DND-41 (cell line): ENCODE data around the gene DENND2A.

Source experiments
- ATAC-seq: fragments of 200-7000 bp; cut with Tn5 transposase; 3 replicates; pipeline ENCODE4 v1.9.1; 2021; ENCODE audit warnings: low read depth; ENCODE audit not compliant: insufficient read depth
- DNase-seq: peaks from one replicate; pipeline ENCODE4 v3.0.0-alpha.2; 2020
- H2AFZ ChIP-seq: 2 replicates; pipeline ENCODE4 v1.6.0; 2012; ENCODE audit warnings: low read depth, low read length
- H3K27ac ChIP-seq: 2 replicates; pipeline ENCODE4 v1.5.1; 2012; ENCODE audit warnings: low read length, inconsistent platforms
- H3K27me3 ChIP-seq: fragments of 200-600 bp; sonication (generic); 2 replicates; pipeline ENCODE4 v1.6.0; 2012; ENCODE audit warnings: low read length, mild to moderate bottlenecking, inconsistent platforms; ENCODE audit not compliant: insufficient read depth, poor library complexity
- H3K36me3 ChIP-seq: 2 replicates; pipeline ENCODE4 v1.5.1; 2012; ENCODE audit warnings: low read length, inconsistent platforms; ENCODE audit not compliant: insufficient read depth
- H3K4me1 ChIP-seq: 2 replicates; pipeline ENCODE4 v1.5.1; 2012; ENCODE audit warnings: mild to moderate bottlenecking, low read length; ENCODE audit not compliant: insufficient read depth
- H3K4me2 ChIP-seq: 2 replicates; pipeline ENCODE4 v1.6.0; 2012; ENCODE audit warnings: mild to moderate bottlenecking, moderate library complexity, low read length, inconsistent platforms; ENCODE audit not compliant: insufficient read depth
- H3K4me3 ChIP-seq, 2 experiments: fragments of 200-600 bp in 1 of 2; shearing (Covaris generic) in 1 of 2; 2 replicates each; pipeline ENCODE4 v1.5.1; 2012 to 2016; ENCODE audit warnings: inconsistent platforms in 2 of 2, low read length in 2 of 2, mild to moderate bottlenecking in 2 of 2, low read depth in 1 of 2, moderate library complexity in 1 of 2
- H3K79me2 ChIP-seq: 2 replicates; pipeline ENCODE4 v1.6.0; 2012; ENCODE audit warnings: low read length, inconsistent platforms; ENCODE audit not compliant: insufficient read depth
- H3K9ac ChIP-seq: 2 replicates; pipeline ENCODE4 v1.6.0; 2012; ENCODE audit warnings: low read depth, mild to moderate bottlenecking, inconsistent platforms, low read length, moderate library complexity
- H3K9me3 ChIP-seq: 2 replicates; pipeline ENCODE4 v1.5.1; 2012; ENCODE audit warnings: low read length, moderate library complexity, mild to moderate bottlenecking, inconsistent platforms; ENCODE audit not compliant: insufficient read depth, severe bottlenecking
- H4K20me1 ChIP-seq: 2 replicates; pipeline ENCODE4 v1.6.0; 2012; ENCODE audit warnings: low read length; ENCODE audit not compliant: insufficient read depth
- EZH2 ChIP-seq: IDR thresholded peaks from 3 replicates; pipeline ENCODE4 v1.6.1; 2012; ENCODE audit warnings: borderline replicate concordance, low read depth, mild to moderate bottlenecking, moderate library complexity, low read length, inconsistent platforms; ENCODE audit not compliant: severe bottlenecking
- TF ChIP-seq, protein P1 (sequence below): IDR thresholded peaks from 2 replicates; pipeline ENCODE4 v1.5.1; 2012; ENCODE audit warnings: borderline replicate concordance, low read length, moderate library complexity, mild to moderate bottlenecking; ENCODE audit not compliant: poor library complexity, severe bottlenecking; ENCODE audit errors: extremely low read depth

Gene DENND2A

DNA sequence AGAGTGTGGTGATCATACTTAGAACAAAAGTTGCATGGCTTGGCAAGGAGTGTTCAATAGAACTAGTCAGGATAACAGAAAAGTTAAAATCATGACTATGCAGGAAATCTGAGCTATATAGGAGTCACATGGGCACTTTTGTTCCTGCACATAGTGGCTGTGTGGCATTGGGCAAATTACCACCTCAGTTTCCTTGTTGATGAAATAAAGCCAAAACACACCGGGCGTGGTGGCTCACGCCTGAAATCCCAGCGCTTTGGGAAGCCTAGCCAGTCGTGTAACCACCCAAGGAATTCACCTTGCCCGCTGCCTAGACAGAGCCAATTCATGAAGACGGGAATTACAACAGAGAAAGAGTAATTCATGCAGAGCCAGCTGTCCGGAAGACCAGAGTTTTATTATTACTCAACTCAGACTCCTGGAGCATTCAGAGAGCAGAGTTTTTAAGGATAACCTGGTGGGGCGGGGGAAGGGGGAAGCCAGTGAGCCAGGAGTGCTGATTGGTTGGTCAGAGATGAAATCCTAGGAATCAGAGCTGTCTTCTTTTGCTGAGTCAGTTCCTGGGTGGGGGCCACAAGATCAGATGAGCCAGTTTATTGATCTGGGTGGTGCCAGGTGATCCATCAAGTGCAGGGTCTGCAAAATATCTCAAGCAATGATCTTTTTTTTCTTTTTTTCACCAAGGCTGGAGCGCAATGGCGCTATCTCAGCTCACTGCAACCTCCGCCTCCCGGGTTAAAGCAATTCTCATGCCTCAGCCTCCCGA, 154.9 kb downstream of the DENND2A start:
- Histone ChIP-seq H3K9ac (no peak overlapping the region), H3K4me2 (no peak overlapping the region), H4K20me1 (no peaks in the 10 kb centered on the region), H3K27me3 (no peaks in the 10 kb centered on the region), H3K36me3 (no peaks in the 10 kb centered on the region), H3K27ac (no peak overlapping the region), H3K9me3 (no peaks in the 10 kb centered on the region), H3K4me3 (no peak overlapping the region), H3K4me1 (no peaks in the 10 kb centered on the region), H2AFZ (no peak overlapping the region), H3K79me2 (no peaks in the 10 kb centered on the region)
- no peak for DNase-seq
- no peak for ATAC-seq
- TF ChIP-seq EZH2, result no peak
- TF ChIP-seq, protein P1, sequence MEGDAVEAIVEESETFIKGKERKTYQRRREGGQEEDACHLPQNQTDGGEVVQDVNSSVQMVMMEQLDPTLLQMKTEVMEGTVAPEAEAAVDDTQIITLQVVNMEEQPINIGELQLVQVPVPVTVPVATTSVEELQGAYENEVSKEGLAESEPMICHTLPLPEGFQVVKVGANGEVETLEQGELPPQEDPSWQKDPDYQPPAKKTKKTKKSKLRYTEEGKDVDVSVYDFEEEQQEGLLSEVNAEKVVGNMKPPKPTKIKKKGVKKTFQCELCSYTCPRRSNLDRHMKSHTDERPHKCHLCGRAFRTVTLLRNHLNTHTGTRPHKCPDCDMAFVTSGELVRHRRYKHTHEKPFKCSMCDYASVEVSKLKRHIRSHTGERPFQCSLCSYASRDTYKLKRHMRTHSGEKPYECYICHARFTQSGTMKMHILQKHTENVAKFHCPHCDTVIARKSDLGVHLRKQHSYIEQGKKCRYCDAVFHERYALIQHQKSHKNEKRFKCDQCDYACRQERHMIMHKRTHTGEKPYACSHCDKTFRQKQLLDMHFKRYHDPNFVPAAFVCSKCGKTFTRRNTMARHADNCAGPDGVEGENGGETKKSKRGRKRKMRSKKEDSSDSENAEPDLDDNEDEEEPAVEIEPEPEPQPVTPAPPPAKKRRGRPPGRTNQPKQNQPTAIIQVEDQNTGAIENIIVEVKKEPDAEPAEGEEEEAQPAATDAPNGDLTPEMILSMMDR, result no peak

DNA sequence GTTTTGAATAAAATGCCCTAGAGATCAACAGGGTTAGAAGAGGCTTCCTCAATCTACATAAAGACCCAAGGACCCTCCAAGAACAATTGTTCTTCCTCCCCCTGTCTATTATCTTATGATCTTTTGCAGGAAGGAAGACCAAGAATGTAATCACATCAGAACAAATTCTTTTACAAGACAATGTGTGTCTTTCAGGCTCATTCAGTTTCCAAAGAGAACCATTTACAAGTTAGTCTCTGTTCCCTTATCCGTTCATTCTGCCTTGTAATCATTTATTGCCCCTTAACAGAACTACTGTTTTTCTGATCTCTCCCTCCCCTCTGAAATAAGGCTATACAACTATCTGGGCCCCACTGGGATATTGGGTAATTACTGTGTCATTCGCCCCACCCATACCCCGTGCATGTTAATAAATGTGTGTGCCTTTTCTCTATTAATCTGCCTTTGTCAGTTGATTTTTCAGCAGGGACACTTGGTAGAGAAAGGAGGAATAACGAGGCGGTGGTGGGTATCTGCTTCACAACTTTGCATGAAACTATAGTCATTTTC, 155.6 kb downstream of the DENND2A start:
- Histone ChIP-seq H3K36me3 (no peaks in the 10 kb centered on the region), H3K4me2 (no peak overlapping the region), H3K9ac (no peak overlapping the region), H3K27me3 (no peaks in the 10 kb centered on the region), H3K4me1 (no peaks in the 10 kb centered on the region), H2AFZ (no peak overlapping the region), H3K79me2 (no peaks in the 10 kb centered on the region), H3K27ac (no peak overlapping the region), H3K4me3 (no peak overlapping the region), H4K20me1 (no peaks in the 10 kb centered on the region), H3K9me3 (no peaks in the 10 kb centered on the region)
- no peak for TF ChIP-seq EZH2
- TF ChIP-seq, protein P1, result no peak
- DNase-seq (no peak), ATAC-seq (no peak)

DNA sequence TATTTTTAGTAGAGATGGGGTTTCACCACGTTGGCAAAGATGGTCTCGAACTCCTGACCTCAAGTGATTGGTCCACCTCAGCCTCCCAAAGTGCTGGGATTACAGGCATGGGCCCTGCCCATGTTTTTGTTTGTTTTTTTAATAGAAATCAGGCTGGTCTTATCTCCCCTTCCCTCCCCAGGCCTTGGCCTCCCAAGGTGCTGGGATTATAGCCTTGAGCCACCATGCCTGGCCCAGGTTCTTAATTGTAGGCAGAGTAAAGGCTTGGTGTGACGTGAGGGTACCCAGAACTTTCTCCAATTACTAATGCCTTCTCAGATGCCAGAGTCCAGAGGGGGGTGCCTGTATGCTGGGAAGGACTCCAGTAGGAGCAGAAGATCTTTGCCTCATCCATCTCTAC, 156.1 kb downstream of the DENND2A start:
- Histone ChIP-seq H3K4me1 (peaks cover 4% of the 10 kb centered on the region), H3K9ac (no peak overlapping the region), H3K4me3 (no peak overlapping the region), H3K4me2 (no peak overlapping the region), H4K20me1 (no peaks in the 10 kb centered on the region), H3K9me3 (no peaks in the 10 kb centered on the region), H3K27me3 (no peaks in the 10 kb centered on the region), H3K36me3 (no peaks in the 10 kb centered on the region), H3K79me2 (no peaks in the 10 kb centered on the region), H2AFZ (no peak overlapping the region), H3K27ac (no peak overlapping the region)
- no peak for DNase-seq
- no peak for ATAC-seq
- no peak for TF ChIP-seq EZH2
- TF ChIP-seq, protein P1, result no peak
